Endothelial cell of umbilical vein (primary cell): ENCODE data around the gene ADAMTS12. TPM values are rescaled to one million over a fixed set of nuclear protein-coding genes. Genes with fewer than 3 reads are reported as not detected.

Experiments used
- BruUV-seq: library from RNA; stranded (reverse); fragments of 400-500 nt; replicated peaks from 2 replicates; lab custom pipeline; 2021; lab: Mats Ljungman, UMichigan
- CTCF ChIA-PET: fragments of 300-600, 350-600 bp; sonication (Branson Sonifier 250); formaldehyde crosslinking; loops from one replicate; lab custom pipeline; 2021; ENCODE audit warnings: antibody characterized with exemption, inconsistent platforms; lab: Charles Lee
- POLR2A ChIA-PET: fragments of 300-600, 350-600 bp; sonication (Branson Sonifier 250); formaldehyde crosslinking; loops from one replicate; lab custom pipeline; 2021; ENCODE audit warnings: antibody characterized with exemption, inconsistent platforms; lab: Charles Lee
- DNase-seq: peaks from one replicate; pipeline ENCODE4 v3.0.0-alpha.2; 2011; ENCODE audit warnings: low read depth, low spot score
- FAIRE-seq: peaks from 2 replicates; lab custom pipeline; 2011; peaks lifted over from hg19 to GRCh38; lab: Jason Lieb, UNC
- H2AFZ ChIP-seq: 2 replicates; pipeline ENCODE4 v1.6.0; 2012; ENCODE audit warnings: low read depth, low read length, control low read depth, inconsistent platforms
- H3K27ac ChIP-seq: 2 replicates; pipeline ENCODE4 v1.5.1; 2011; ENCODE audit warnings: low read depth, mild to moderate bottlenecking, control low read depth, low read length, moderate library complexity; ENCODE audit not compliant: insufficient read depth
- H3K27me3 ChIP-seq, 2 experiments: 2 replicates each; pipeline versions ENCODE4 v1.6.0 to v1.6.1; 2011; ENCODE audit warnings: low read length in 2 of 2, mixed read lengths in 1 of 2; ENCODE audit not compliant: control insufficient read depth in 2 of 2, insufficient read depth in 2 of 2
- H3K36me3 ChIP-seq, 2 experiments: 2 replicates in 1 of 2; 3 replicates in 1 of 2; pipeline ENCODE4 v1.5.1; 2011; ENCODE audit warnings: low read length in 2 of 2, mild to moderate bottlenecking in 1 of 2, moderate library complexity in 1 of 2; ENCODE audit not compliant: control insufficient read depth in 2 of 2, insufficient read depth in 2 of 2; ENCODE audit errors: extremely low read depth in 1 of 2
- H3K4me1 ChIP-seq: 3 replicates; pipeline ENCODE4 v1.5.1; 2011; ENCODE audit warnings: mild to moderate bottlenecking, low read length; ENCODE audit not compliant: control insufficient read depth, insufficient read depth; ENCODE audit errors: extremely low read depth
- H3K4me2 ChIP-seq: 2 replicates; pipeline ENCODE4 v1.6.1; 2011; ENCODE audit warnings: low read length, control low read depth, mixed read lengths; ENCODE audit not compliant: insufficient read depth
- H3K4me3 ChIP-seq, 3 experiments: fragments of 200-600 bp in 1 of 3; sonication (generic), shearing (Covaris generic) in 1 of 3; replicated peaks in 1 of 3; 2 replicates each; pipeline ENCODE4 v1.5.1; 2011 to 2016; ENCODE audit warnings: control low read depth in 3 of 3, low read length in 3 of 3, mild to moderate bottlenecking in 2 of 3, inconsistent platforms in 1 of 3, low read depth in 1 of 3, moderate library complexity in 1 of 3; ENCODE audit not compliant: insufficient read depth in 1 of 3
- H3K79me2 ChIP-seq: 2 replicates; pipeline ENCODE4 v1.6.0; 2012; ENCODE audit warnings: low read length, inconsistent platforms; ENCODE audit not compliant: control insufficient read depth, insufficient read depth
- H3K9ac ChIP-seq: replicated peaks from 2 replicates; pipeline ENCODE3; 2011; ENCODE audit warnings: low read length, control low read depth; ENCODE audit not compliant: insufficient read depth; ENCODE audit errors: extremely low read depth
- H3K9me1 ChIP-seq: replicated peaks from 3 replicates; pipeline ENCODE4 v1.6.0; 2011; ENCODE audit warnings: mild to moderate bottlenecking, low read length; ENCODE audit not compliant: control insufficient read depth, insufficient read depth; ENCODE audit errors: extremely low read depth
- H3K9me3 ChIP-seq: replicated peaks from 2 replicates; pipeline ENCODE4 v1.5.1; 2012; ENCODE audit warnings: low read length, inconsistent platforms; ENCODE audit not compliant: control insufficient read depth, insufficient read depth
- H4K20me1 ChIP-seq: replicated peaks from 2 replicates; pipeline ENCODE3; 2011; ENCODE audit warnings: mild to moderate bottlenecking, low read length; ENCODE audit not compliant: control insufficient read depth, insufficient read depth; ENCODE audit errors: extremely low read depth
- EZH2 ChIP-seq: IDR thresholded peaks from 2 replicates; pipeline ENCODE4 v1.6.1; 2012; ENCODE audit warnings: borderline replicate concordance, low read depth, mild to moderate bottlenecking, moderate library complexity, low read length, inconsistent platforms; ENCODE audit not compliant: severe bottlenecking
- FOS ChIP-seq: IDR thresholded peaks from 2 replicates; pipeline ENCODE4 v1.6.1; 2011; ENCODE audit warnings: mild to moderate bottlenecking, low read length, moderate library complexity, borderline replicate concordance; ENCODE audit not compliant: insufficient read depth
- GATA2 ChIP-seq: IDR thresholded peaks from 2 replicates; pipeline ENCODE4 v1.7.0; 2011; ENCODE audit warnings: low read depth, mild to moderate bottlenecking, moderate library complexity, mixed read lengths, low read length; ENCODE audit not compliant: insufficient read length, insufficient read depth
- JUN ChIP-seq: IDR thresholded peaks from 2 replicates; pipeline ENCODE4 v1.6.1; 2011; ENCODE audit warnings: borderline replicate concordance, low read depth; ENCODE audit not compliant: insufficient read length, insufficient read depth
- MAX ChIP-seq: IDR thresholded peaks from 2 replicates; pipeline ENCODE4 v1.6.1; 2011; ENCODE audit not compliant: insufficient read depth, insufficient read length
- MYC ChIP-seq: IDR thresholded peaks from one replicate; pipeline ENCODE4 v1.6.1; 2011; ENCODE audit warnings: mild to moderate bottlenecking, low read depth, low read length
- POLR2A ChIP-seq: IDR thresholded peaks from 2 replicates; pipeline ENCODE4 v1.6.1; 2012; ENCODE audit warnings: low read depth, mild to moderate bottlenecking, control low read depth, low read length
- POLR2AphosphoS5 ChIP-seq: IDR thresholded peaks from 2 replicates; pipeline ENCODE4 v1.6.1; 2012; ENCODE audit warnings: low read depth, mild to moderate bottlenecking, control low read depth, low read length, moderate library complexity; ENCODE audit not compliant: insufficient read depth
- dilution Hi-C: fragments of 300-500 bp; cut with MboI; formaldehyde crosslinking; loops from one replicate; pipeline ENCODE4 v1.15.0; 2019; ENCODE audit warnings: low sequenced_read_pairs; ENCODE audit not compliant: extremely low pct_ligation_motif_present
- intact Hi-C: fragments of 100-400 bp; cut with micrococcal nuclease; formaldehyde crosslinking; loops from one replicate; pipeline ENCODE4 v1.10.0; 2022
- polyA plus RNA-seq, 4 experiments: library from polyadenylated mRNA; depleted of rRNA in 3 of 4; stranded (reverse) in 3 of 4; unstranded in 1 of 4; fragments of >200 nt; gene quantifications; 2 replicates each; pipeline versions ENCODE4 v1.2.1 to v1.2.3, GENCODE V29; 2011 to 2012; ENCODE audit warnings: missing spikeins in 1 of 4
- total RNA-seq: library from RNA; stranded (reverse); gene quantifications from 2 replicates; pipeline ENCODE4 v1.2.3, GENCODE V29; 2021
- TF ChIP-seq, protein P1 (sequence below), 2 donors: IDR thresholded peaks; 1 replicate in 1 of 2; 2 replicates in 1 of 2; pipeline ENCODE4 v1.5.1; 2011; ENCODE audit warnings: low read length in 2 of 2, mild to moderate bottlenecking in 2 of 2, moderate library complexity in 2 of 2, control low read depth in 1 of 2, inconsistent platforms in 1 of 2, low read depth in 1 of 2; ENCODE audit not compliant: insufficient read depth in 1 of 2; ENCODE audit errors: extremely low read depth in 1 of 2

ADAMTS12 gene
- total and polyA plus RNA-seq, 2 donors (not counting 3 experiments of a cell fraction or from before 2014, with no cell fraction given), result 0.88 TPM; not detected in 1

DNA sequence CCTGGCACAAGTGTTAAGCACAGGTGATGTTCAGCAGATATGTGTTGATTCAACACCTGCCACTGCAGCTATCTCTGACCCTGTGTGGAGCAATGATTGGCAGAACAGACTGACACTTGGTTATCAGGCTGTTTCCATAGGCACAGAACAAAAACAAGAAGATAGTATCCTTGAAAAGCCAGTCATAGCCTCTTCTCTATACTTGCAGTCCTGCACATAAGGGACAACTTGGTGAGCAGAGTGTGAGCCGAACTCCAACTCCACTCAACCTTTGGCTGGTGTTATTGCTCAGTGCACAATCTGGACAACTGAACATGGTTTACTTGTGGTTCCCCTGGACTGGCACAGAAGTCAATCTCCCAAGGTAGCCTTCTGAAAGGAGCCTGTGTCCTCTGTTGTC, 99.2 kb downstream of the ADAMTS12 start:
- DNase-seq (no peak), FAIRE-seq (no peak)
- no peak for TF ChIP-seq POLR2A
- ChIA-PET POLR2A (no interaction called here), CTCF (no interaction called here)
- intact Hi-C loops (no loop called here), dilution Hi-C loops (no loop called here)
- no peaks in the 10 kb centered on the region for H3K27me3 ChIP-seq
- H3K9me1 ChIP-seq, result no peaks in the 10 kb centered on the region
- no peaks in the 10 kb centered on the region for H3K9me3 ChIP-seq
- no peaks in the 10 kb centered on the region for H3K79me2 ChIP-seq
- no TSS peak for BruUV-seq
- no peak overlapping the region for H3K9ac ChIP-seq
- no peak overlapping the region for H3K4me3 ChIP-seq
- H3K36me3 ChIP-seq, result no peaks in the 10 kb centered on the region
- H2AFZ ChIP-seq, result no peak overlapping the region
- H3K27ac ChIP-seq, result no peak overlapping the region
- no peak overlapping the region for H3K4me2 ChIP-seq
- H3K4me1 ChIP-seq, result peaks cover 7% of the 10 kb centered on the region
- H4K20me1 ChIP-seq, result no peaks in the 10 kb centered on the region

DNA sequence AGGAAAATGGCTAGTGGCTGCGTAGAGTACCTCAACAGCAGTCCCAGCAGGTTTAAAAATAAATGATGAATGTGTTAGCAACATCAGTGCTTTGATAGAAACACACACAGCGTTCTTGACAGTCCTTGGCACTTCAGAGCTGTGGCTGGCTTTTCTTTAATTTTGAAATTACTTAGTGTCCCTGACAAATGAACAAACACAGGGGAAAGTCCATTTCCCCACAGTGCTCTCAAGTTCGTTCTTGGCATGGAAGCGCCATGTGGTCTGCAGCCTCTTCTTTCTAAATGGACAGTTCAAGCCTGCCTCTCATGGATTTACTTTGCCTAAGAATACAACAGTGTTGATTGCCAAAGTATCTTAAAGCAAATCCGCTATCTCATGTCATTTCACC, 102.2 kb downstream of the ADAMTS12 start:
- FAIRE-seq (no peak), DNase-seq (no peak)
- Histone ChIP-seq H3K4me3 (no peak overlapping the region), H3K9me1 (no peaks in the 10 kb centered on the region), H3K4me2 (no peak overlapping the region), H3K36me3 (no peaks in the 10 kb centered on the region), H3K9me3 (no peaks in the 10 kb centered on the region), H3K79me2 (no peaks in the 10 kb centered on the region), H4K20me1 (no peaks in the 10 kb centered on the region), H3K27me3 (no peaks in the 10 kb centered on the region), H3K9ac (no peak overlapping the region), H3K27ac (no peak overlapping the region), H3K4me1 (peaks cover 3% of the 10 kb centered on the region), H2AFZ (no peak overlapping the region)
- ChIA-PET CTCF (no interaction called here), POLR2A (no interaction called here)
- dilution Hi-C loops (no loop called here), intact Hi-C loops (no loop called here)
- BruUV-seq, result no TSS peak
- TF ChIP-seq, protein P1, sequence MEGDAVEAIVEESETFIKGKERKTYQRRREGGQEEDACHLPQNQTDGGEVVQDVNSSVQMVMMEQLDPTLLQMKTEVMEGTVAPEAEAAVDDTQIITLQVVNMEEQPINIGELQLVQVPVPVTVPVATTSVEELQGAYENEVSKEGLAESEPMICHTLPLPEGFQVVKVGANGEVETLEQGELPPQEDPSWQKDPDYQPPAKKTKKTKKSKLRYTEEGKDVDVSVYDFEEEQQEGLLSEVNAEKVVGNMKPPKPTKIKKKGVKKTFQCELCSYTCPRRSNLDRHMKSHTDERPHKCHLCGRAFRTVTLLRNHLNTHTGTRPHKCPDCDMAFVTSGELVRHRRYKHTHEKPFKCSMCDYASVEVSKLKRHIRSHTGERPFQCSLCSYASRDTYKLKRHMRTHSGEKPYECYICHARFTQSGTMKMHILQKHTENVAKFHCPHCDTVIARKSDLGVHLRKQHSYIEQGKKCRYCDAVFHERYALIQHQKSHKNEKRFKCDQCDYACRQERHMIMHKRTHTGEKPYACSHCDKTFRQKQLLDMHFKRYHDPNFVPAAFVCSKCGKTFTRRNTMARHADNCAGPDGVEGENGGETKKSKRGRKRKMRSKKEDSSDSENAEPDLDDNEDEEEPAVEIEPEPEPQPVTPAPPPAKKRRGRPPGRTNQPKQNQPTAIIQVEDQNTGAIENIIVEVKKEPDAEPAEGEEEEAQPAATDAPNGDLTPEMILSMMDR (IDR thresholded peaks at IDR 0.05; ENCODE audit: extremely low read depth in 1 of 2, insufficient read depth in 1 of 2, low read depth in 1 of 2, low read length in 2 of 2), result no peak
- TF ChIP-seq EZH2 (no peak), FOS (no peak), POLR2AphosphoS5 (no peak), MYC (no peak), GATA2 (no peak), MAX (no peak), JUN (no peak), POLR2A (no peak)
